Prostate gland (tissue), 2 donors: ENCODE measurements around the gene SPHKAP. TPM values are rescaled to one million over a fixed set of nuclear protein-coding genes. Genes with fewer than 3 reads are reported as not detected.

ENCODE experiments used
- DNase-seq: peaks from one replicate; pipeline ENCODE4 v3.0.0-alpha.2; 2019; ENCODE audit warnings: low spot score
- H3K27ac ChIP-seq, 2 donors: fragments of 200-600 bp; sonication (generic); 2 replicates each; pipeline ENCODE4 v1.5.1; 2017 to 2019
- H3K27me3 ChIP-seq: fragments of 200-600 bp; sonication (generic); replicated peaks from 2 replicates; pipeline ENCODE4 v1.5.1; 2019; ENCODE audit not compliant: insufficient read depth
- H3K36me3 ChIP-seq, 2 donors: fragments of 200-600 bp; sonication (generic); 1 replicate in 1 of 2; 2 replicates in 1 of 2; pipeline versions ENCODE4 v1.5.1 to v1.8.1; 2017 to 2019
- H3K4me1 ChIP-seq: fragments of 200-600 bp; sonication (generic); replicated peaks from 2 replicates; pipeline ENCODE4 v1.5.1; 2019
- H3K4me3 ChIP-seq, 2 donors: fragments of 200-600 bp; sonication (generic); 2 replicates each; pipeline ENCODE4 v1.5.1; 2017 to 2019
- H3K9me3 ChIP-seq: fragments of 200-600 bp; sonication (generic); 2 replicates; pipeline ENCODE4 v1.5.1; 2017
- CTCF ChIP-seq, 4 experiments: fragments of 200-600 bp in 2 of 4; fragments of 450-650 bp in 2 of 4; sonication (generic) in 2 of 4; IDR thresholded peaks; 1 replicate in 3 of 4; 2 replicates in 1 of 4; pipeline ENCODE4 v1.5.1; 2016 to 2019; ENCODE audit warnings: antibody characterized with exemption in 4 of 4, mild to moderate bottlenecking in 2 of 4, moderate library complexity in 2 of 4
- POLR2A ChIP-seq: fragments of 450-650 bp; IDR thresholded peaks from one replicate; pipeline ENCODE4 v1.6.1; 2016; ENCODE audit warnings: antibody characterized with exemption, mild to moderate bottlenecking
- POLR2AphosphoS5 ChIP-seq: sonication (generic); formaldehyde crosslinking; IDR thresholded peaks from one replicate; pipeline ENCODE4 v1.6.1; 2017; ENCODE audit warnings: antibody characterized with exemption
- WGBS: methylation state at CpG from one replicate; pipeline ENCODE4 v1.1.5; 2018; 5-methylcytosine and 5-hydroxymethylcytosine counted together
- intact Hi-C: fragments of 100-400 bp; cut with DNase I; formaldehyde crosslinking; loops from one replicate; pipeline ENCODE4 v1.14.2; 2022
- total RNA-seq, 2 donors: library from RNA; depleted of rRNA; stranded (reverse); fragments of >200 nt; gene quantifications; one replicate each; pipeline ENCODE4 v1.1.0, GENCODE V29; 2016

Gene SPHKAP
- total RNA-seq, 2 donors from 2014 or later: 0.09 to 0.57 TPM

DNA sequence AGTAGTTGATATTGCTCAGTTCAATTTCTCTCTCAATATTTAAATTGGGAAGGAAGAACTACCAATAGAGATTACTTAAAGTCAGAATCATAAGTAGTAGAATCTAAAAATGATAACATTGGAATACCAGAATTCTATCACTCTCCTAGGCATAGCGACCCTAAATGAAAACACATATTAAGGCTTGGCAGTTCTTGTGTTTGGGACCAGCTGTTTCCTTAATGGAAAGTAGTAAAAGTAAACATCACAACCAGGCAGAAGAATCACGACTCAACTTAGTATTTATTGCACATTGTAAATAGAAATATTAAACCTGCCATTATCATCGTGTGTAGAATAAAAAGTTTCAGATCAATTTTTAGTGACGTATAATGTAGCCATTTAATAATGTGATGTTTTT is 117.5 kb downstream of the SPHKAP start:
- Histone ChIP-seq H3K27ac (no peak overlapping the region), H3K27me3 (peaks cover 2% of the 10 kb centered on the region), H3K4me3 (no peak overlapping the region), H3K9me3 (no peaks in the 10 kb centered on the region), H3K36me3 (no peaks in the 10 kb centered on the region), H3K4me1 (no peaks in the 10 kb centered on the region)
- no peak for DNase-seq
- intact Hi-C loops: no loop called here
- TF ChIP-seq POLR2AphosphoS5 (no peak), CTCF (IDR thresholded peaks at IDR 0.05) (no peak), POLR2A (no peak)
- 54% methylated on average over 4 of the region's 4 CpGs for WGBS

GRCh38 chr2:228063558-228063957 is 117.9 kb downstream of the SPHKAP start:
- H3K9me3 ChIP-seq: no peaks in the 10 kb centered on the region
- H3K4me1 ChIP-seq: no peaks in the 10 kb centered on the region
- no peak overlapping the region for H3K27ac ChIP-seq
- WGBS: 29% methylated on average over 1 of the region's 1 CpG
- no peak for TF ChIP-seq CTCF (IDR thresholded peaks at IDR 0.05)
- TF ChIP-seq POLR2AphosphoS5: no peak
- no peak for TF ChIP-seq POLR2A
- no peaks in the 10 kb centered on the region for H3K36me3 ChIP-seq
- no peak for DNase-seq
- peaks cover 2% of the 10 kb centered on the region for H3K27me3 ChIP-seq
- intact Hi-C loops: no loop called here
- no peak overlapping the region for H3K4me3 ChIP-seq

DNA sequence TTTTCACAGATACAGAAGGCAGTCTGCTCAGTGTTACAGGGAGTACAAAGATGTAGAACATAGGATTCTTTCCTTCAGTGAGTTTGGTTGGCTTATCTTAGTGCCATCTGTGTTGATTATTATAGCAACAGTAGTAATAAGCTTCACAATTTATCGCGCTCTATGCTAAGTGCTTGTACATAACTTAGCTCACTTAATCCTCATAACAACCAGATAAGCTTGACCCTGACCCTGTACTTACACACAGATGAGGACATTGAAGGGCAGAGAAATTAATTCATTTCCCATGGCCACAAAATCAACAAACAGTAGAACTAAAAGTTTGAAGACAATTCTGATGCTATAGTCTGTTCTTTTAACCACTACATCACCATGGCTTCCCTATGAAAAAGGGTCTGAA is 121.8 kb downstream of the SPHKAP start:
- TF ChIP-seq POLR2A (no peak), CTCF (IDR thresholded peaks at IDR 0.05) (no peak), POLR2AphosphoS5 (no peak)
- no peaks in the 10 kb centered on the region for H3K4me1 ChIP-seq
- H3K36me3 ChIP-seq: no peaks in the 10 kb centered on the region
- H3K9me3 ChIP-seq: no peaks in the 10 kb centered on the region
- DNase-seq: no peak
- no peak overlapping the region for H3K4me3 ChIP-seq
- peaks cover 2% of the 10 kb centered on the region for H3K27me3 ChIP-seq
- intact Hi-C loops: no loop called here
- WGBS: 86% methylated on average over 2 of the region's 2 CpGs
- H3K27ac ChIP-seq: no peak overlapping the region

- intact Hi-C loops: no loop called here
- 65% methylated on average over 4 of the region's 4 CpGs for WGBS
- TF ChIP-seq POLR2A (no peak), CTCF (IDR thresholded peaks at IDR 0.05) (no peak), POLR2AphosphoS5 (no peak)
- DNase-seq: no peak
- Histone ChIP-seq H3K4me1 (no peaks in the 10 kb centered on the region), H3K9me3 (no peaks in the 10 kb centered on the region), H3K27ac (no peak overlapping the region), H3K36me3 (no peaks in the 10 kb centered on the region), H3K4me3 (no peak overlapping the region), H3K27me3 (no peaks in the 10 kb centered on the region)
Measured at GRCh38 chr2:228056293-228057097, 125.0 kb downstream of the SPHKAP start.
